GOT3 (cell line): ENCODE data around the gene FOXA3.
"Not testable (repeated sequence)": the region's sequence is repeated elsewhere in the genome, so short reads cannot be mapped to it uniquely, and the experiment has no call there.

Experiments
- DNase-seq: peaks from one replicate; lab custom pipeline; 2025; ENCODE audit warnings: mixed read lengths; lab: John Stamatoyannopoulos, UW

The FOXA3 gene

DNA sequence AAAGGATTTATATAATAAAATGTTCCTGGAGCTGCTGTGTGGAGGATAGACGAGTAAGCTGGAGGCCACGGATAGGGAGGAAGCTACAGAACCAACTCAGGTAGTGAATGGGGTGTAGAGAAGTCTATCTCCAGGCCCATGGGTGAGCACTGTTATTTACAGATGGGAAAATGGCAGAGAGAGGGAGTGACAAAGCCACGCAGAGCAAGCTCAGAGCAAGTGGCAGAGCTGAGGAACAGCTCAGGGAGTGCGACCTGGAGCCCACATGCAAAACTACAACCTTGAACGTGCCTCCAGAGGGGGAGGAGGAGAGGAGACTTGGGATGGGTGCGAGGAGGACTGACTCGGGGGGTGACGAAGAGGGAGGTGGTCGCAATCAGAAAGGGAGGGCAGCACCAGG, 35.6 kb upstream of the FOXA3 start:
- DNase-seq: no peak

DNA sequence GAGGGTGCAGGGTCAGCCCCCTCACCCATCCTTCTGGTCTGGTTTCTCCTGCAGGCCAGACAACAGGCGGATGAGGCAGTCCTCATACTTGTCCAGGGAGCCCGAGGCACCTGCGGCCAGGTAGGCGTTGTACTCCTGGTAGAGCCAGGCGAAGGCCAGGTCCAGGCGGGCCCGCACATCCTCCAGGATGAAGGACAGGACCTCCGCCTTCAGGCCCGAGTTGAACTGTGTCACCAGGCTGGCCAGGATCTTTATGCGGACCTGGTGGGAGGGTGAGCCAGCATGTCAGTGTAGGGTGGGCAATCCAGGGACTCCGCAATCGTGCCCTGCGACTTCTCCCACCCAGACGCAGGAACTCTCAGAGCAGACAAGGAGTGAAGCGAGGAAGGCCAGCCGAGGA, 35.2 kb upstream of the FOXA3 start:
- no peak for DNase-seq

- no peak for DNase-seq
These were observed 29.2 kb upstream of the FOXA3 start for GRCh38 chr19:45834970-45835369.

- DNase-seq: no peak
These were observed 21.9 kb upstream of the FOXA3 start for GRCh38 chr19:45842198-45842597.

DNA sequence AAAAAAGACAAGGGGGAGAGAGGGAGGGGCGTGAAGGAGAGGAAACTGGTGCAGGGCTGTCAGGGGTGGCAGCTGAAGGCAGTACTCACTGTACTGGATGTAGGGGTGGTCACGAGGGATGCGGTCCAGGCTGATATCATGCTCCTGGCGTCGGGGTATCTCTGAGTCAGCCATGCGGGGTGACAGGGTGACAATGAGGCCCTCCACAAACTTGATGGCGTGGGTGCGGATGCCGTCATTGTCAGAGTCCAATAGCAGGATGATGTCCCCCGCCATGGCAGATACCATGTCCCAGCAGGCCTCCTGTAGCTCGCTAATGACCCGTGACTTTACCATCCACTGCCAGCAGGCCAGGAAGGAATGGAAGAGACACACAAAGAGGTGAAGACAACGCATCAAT, 16.5 kb upstream of the FOXA3 start:
- no peak for DNase-seq

- no peak for DNase-seq
These were observed 15.2 kb upstream of the FOXA3 start for GRCh38 chr19:45848922-45849321.

DNA sequence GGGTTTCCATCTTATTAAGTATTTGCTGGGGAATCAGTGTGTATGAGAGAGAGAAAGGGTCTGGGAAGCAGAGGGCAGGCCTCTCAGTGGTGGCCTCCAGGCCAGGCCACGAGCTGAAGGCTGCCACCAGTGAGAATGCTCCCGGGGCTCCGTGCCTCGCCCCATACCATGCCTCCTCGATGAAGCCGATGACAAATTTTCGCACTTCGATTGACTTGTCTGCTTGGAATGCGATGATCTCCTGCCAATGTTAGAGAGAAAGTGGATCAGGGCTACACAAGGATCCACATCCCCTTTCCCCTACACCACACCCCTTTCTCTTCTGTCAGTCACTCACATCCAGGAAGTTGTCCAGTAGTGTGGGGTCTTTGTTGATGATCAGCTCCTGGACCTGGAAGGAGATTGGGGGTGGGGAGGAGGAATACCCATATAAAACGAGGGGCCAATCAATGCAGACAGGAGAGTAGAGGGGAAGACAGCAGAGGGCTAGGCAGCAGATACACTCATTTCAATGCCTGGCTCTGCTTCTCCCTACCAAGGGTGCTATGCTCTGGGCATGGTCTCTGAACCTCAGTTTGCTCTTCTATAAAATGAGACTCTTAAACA, 11.9 kb upstream of the FOXA3 start:
- DNase-seq: no peak

DNA sequence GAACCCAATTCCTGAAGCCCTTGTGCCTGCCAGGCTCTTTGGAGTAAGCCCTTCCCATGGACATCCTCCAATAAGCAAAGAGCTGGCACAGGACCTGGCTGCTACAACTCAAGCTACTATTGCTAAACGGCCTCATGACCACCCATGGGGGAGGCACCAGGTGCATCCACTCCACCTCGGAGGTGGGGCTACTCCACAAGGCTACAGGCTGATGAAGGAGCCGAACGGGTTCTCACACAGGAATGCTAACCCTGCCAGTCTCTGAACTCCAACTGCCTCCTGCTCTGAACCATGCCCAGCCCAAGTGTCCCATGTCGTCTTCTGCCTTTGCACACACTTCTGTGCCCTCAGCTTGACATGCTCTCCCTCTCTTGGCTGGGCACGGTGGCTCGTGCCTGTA, 11.1 kb upstream of the FOXA3 start:
- no peak for DNase-seq

GRCh38 chr19:45854167-45854778, 9.9 kb upstream of the FOXA3 start:
- DNase-seq: no peak

DNA sequence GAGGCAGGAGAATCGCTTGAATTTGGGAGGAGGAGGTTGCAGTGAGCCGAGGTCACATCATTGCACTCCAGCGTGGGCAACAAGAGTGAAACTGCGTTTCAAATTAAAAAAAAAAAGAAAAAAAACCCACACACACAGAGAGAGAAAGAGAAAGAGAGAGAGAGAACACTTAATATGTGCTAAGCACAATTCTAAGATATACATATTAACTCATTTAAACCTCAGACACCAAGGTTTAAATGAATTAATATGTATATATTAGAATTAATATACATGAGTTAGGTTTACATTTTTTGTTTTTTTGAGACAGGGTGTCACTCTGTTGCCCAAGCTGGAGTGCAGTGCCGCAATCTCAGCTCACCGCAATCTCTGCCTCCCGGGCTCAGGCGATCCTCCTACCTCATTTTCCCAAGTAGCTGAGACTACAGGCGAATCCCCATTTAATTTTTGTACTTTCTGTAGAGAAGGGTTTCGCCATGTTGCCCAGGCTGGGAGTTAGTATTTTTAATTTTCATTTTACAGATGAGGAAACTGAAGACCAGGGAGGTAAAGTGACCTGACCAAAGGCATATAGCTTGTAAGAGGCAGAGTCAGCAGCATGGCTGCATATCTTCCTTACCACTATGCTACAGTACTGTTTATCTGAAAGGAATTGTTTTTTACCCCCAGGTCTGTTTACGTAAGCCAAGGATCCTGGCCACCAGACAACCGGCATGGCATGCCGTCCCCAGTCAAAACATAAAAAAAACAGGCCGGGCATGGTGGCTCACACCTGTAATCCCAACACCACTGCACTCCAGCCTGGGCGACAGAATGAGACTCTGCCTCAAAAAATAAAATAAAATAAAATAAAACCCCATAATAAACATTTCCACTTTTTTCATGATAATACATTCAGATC, 3.5 kb upstream of the FOXA3 start:
- DNase-seq: no peak

DNA sequence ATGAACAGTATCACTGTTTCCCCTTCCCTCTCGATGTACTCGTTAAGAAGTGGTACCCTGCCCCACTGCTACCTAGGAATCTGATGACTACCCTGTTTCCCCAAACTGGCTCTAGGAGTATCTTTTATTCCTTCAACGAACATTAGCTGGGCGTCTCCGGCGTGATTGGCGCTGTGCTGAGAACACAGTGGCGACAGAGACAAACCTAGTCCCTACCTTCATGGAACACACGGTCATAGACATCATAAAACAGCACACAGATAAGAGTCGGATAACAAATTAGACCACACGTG, 1.9 kb upstream of the FOXA3 start:
- no peak for DNase-seq

DNA sequence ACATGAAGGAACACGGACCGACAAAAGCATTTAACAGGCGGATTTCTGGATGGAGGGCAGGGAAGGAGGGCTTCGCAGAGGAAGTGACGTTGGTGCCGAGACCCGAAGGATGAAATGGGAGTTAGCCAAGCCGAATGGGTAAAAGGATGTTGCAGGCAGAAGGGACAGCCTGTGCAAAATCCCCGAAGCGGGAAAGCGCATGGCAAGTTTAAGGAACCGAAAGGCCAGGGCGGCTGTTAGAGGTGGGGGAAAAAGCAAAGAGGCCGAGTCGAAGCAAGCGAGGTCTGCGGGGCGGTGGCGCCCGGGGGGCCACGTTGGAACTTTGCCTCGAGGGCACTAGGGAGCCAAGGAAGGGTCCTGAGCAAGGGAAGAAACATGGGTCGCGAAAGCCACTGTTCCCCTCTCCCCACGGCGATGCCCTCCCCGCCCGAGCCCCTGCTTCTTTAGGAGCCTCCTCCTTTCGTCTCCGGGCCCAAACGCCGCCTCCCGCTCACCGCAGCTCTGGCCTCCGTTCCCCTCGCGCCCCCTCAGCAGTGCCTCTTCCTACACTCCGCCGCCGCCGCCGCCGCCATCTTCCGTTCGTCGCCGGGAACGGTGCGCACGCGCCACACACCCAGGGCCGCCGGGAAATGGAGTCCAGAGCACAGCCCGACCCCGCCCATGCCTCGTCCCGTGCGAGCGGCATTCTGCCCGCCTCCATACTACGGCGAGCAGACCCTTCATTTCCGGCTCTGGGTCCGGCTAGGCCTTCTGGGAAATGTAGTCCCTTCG, 1.4 kb upstream of the FOXA3 start, which contains the start of gene SYMPK:
Gene SYMPK (minus strand): TSS at position 584 of the 771 bp plus-strand sequence. CDS start 8,652 bp downstream, outside the sequence.
- peak; percentile 97 for DNase-seq

- DNase-seq: no peak
These were observed 739 bp upstream of the FOXA3 start for GRCh38 chr19:45863335-45863839.

- DNase-seq: no peak
These were observed 530 bp downstream of the FOXA3 start for GRCh38 chr19:45864629-45865082.

GRCh38 chr19:45865269-45865948, 1.3 kb downstream of the FOXA3 start:
- no peak for DNase-seq

DNA sequence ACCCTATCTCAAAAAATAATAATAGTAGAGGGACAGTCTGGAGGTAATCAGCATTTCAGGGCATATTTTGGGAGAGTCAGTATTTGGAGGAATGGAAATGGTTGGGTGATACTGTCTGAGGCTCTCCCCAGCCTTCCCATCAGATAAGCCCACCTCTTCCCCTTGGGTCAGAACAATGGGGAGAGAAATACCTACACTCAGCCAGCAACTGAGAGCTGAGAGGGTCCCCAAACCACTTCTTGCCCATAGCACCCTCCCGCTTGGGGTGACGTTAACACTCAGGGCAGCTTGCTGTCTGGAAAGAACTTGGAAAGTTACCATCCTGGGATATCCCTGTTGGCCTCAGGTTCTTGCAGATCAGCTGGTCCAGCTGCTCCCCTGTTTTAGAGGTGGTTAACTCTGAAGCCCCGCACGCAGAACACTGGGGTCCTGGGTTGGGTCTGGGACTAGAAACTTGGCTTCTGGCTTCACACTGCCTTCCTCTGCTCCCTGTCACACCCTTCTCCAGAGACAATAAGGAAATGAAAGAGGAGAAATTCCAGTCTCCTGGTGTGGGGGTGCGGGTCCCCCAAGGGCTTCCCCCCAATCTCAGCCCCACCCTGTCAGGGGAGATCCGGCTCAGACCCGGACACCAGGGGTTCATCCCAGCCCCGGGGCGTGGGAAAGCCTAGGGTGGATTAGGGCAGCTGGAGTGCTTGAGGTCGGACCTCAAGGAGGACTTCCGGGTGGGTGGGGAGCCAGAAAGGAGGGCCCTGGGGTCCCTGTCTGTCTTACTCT, 2.5 kb downstream of the FOXA3 start:
- DNase-seq: no peak

GRCh38 chr19:45867241-45867640, 3.1 kb downstream of the FOXA3 start:
- not testable (repeated sequence) for DNase-seq

DNA sequence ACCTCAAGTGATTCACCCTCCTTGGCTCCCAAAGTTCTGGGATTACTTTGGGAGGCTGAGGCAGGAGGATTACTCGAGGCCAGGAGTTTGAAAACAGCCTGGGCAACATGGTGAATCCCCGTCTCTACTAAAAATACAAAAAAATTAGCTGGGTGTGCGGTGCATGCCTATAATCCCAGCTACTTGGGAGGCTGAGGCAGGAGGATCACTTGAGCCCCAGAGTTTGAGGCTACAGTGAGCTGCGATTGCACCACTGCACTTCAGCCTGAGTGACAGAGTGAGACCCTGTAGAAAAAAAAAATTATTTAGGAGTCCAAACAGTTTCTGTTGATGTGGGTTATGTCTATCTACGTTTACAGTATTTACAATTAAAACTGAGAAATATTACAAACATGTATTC, 6.7 kb downstream of the FOXA3 start:
- DNase-seq: no peak

DNA sequence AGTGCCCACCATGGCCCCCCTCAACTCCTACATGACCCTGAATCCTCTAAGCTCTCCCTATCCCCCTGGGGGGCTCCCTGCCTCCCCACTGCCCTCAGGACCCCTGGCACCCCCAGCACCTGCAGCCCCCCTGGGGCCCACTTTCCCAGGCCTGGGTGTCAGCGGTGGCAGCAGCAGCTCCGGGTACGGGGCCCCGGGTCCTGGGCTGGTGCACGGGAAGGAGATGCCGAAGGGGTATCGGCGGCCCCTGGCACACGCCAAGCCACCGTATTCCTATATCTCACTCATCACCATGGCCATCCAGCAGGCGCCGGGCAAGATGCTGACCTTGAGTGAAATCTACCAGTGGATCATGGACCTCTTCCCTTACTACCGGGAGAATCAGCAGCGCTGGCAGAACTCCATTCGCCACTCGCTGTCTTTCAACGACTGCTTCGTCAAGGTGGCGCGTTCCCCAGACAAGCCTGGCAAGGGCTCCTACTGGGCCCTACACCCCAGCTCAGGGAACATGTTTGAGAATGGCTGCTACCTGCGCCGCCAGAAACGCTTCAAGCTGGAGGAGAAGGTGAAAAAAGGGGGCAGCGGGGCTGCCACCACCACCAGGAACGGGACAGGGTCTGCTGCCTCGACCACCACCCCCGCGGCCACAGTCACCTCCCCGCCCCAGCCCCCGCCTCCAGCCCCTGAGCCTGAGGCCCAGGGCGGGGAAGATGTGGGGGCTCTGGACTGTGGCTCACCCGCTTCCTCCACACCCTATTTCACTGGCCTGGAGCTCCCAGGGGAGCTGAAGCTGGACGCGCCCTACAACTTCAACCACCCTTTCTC, 8.2 kb downstream of the FOXA3 start:
- no peak for DNase-seq

DNA sequence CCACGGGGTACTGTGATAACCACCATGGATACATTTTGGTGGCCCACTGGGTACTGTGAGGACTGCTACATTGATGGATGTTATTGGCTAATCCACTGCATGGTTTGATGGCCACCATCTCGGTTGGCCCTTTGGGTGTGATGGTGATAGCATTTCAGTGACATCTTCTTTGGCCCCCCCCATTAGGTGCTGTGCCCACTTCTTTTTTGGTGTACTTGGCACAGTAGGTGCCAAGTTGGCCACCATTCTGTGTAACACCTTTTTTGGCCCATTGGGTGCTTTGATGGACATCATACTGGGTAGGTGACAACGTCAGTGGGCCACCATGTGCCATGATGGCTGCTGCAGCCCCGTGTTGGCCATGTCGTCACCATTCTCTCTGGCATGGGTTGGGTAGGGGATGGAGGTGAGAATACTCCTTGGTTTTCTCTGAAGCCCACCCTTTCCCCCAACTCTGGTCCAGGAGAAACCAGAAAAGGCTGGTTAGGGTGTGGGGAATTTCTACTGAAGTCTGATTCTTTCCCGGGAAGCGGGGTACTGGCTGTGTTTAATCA, 9.2 kb downstream of the FOXA3 start:
- DNase-seq: no peak
